ENCODE data around the gene STAT4. TPM values are rescaled to one million over a fixed set of nuclear protein-coding genes. Genes with fewer than 3 reads are reported as not detected.

STAT4 gene
- polyA plus RNA-seq, 3 donors from 2014 or later: 80.6 to 143 (median 91.7) TPM

- Mint-ChIP-seq H3K4me1 (peaks cover 92 to 98% of the 10 kb centered on the region in 2 donors), H3K4me3 (peak overlapping the region; percentile 81 to 83 (median 81)), H3K27me3 (ENCODE audit: low read depth in 3 of 3) (peaks cover 8 to 16% (median 8%) of the 10 kb centered on the region in 3 donors), H3K9me3 (no peaks in the 10 kb centered on the region), H3K27ac (peak overlapping the region; percentile 94 to 100 (median 98)), H3K36me3 (peaks cover 11 to 42% (median 31%) of the 10 kb centered on the region in 3 donors)
- DNase-seq: no peak
Measured at GRCh38 chr2:191115804-191116203, 35.0 kb downstream of the STAT4 start.

- Mint-ChIP-seq H3K4me3 (peak overlapping the region; percentile 81 to 83 (median 81)), H3K36me3 (peaks cover 11 to 39% (median 31%) of the 10 kb centered on the region in 3 donors), H3K27ac (peak overlapping the region; percentile 94 to 100 (median 98)), H3K4me1 (peaks cover 91 to 96% of the 10 kb centered on the region in 2 donors), H3K27me3 (ENCODE audit: low read depth in 3 of 3) (peaks cover 8 to 16% (median 8%) of the 10 kb centered on the region in 3 donors), H3K9me3 (no peaks in the 10 kb centered on the region)
- peak; percentile 77 to 84 (median 83) for DNase-seq
Measured at GRCh38 chr2:191115391-191115790, 35.4 kb downstream of the STAT4 start.

DNA sequence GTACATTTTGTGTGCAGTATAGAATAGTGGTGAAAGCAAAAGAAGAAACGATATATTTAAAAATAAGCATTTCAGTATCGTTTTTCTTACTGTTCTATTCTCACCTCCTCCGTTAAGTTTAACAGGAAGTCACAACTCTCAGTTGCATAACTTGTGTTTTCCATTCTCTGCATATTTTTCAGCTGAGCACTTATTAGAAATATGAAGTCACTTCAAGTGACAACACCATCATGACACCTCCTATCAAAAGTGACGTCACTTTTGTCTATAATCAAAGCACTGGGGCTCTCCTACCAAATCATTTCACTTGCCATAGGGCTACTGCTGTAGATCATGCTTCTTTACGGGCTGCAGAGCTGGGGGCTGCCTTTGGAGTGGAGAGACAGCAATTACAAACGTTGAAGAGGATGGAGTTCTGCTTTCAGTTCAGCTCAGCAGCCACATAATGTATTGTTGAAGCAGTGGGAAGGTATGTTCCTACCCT, 36.3 kb downstream of the STAT4 start:
- peaks cover 15 to 31% (median 23%) of the 10 kb centered on the region in 3 donors for H3K36me3 Mint-ChIP-seq
- DNase-seq: peak; percentile 77 to 84 (median 83)
- peak overlapping the region; percentile 81 to 83 (median 81) for H3K4me3 Mint-ChIP-seq

DNA sequence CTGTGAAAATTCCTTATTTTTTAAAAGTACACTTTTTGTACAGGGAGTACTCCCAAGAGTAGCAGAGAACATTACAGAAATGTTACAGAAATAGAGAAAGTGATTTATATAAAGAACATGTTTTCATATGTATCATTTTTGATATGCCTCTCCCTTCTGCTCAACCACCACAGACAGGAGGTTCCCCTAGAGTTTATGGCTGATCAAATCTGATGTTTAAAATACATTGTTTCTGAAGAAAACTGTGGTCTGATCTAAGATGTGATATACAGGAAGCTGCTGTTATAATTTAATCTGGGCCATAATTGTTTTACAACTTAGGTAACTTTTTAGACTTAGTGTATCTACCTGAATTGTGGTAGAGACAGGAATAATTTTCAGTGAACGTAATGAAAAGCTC, 37.0 kb downstream of the STAT4 start:
- Mint-ChIP-seq H3K9me3 (no peaks in the 10 kb centered on the region), H3K4me1 (peaks cover 93 to 96% of the 10 kb centered on the region in 2 donors), H3K27me3 (ENCODE audit: low read depth in 3 of 3) (peaks cover 8 to 16% (median 8%) of the 10 kb centered on the region in 3 donors), H3K36me3 (peaks cover 10 to 26% (median 17%) of the 10 kb centered on the region in 3 donors), H3K4me3 (peak overlapping the region; percentile 62 to 83 (median 81)), H3K27ac (peak overlapping the region; percentile 94 to 100 (median 98))
- peak in 1 of 3 donors; percentile 20 for DNase-seq

More for the DNA sequence above, 36.3 kb downstream of the STAT4 start:
- Mint-ChIP-seq H3K27me3 (ENCODE audit: low read depth in 3 of 3) (peaks cover 8 to 16% (median 8%) of the 10 kb centered on the region in 3 donors), H3K27ac (peak overlapping the region; percentile 94 to 100 (median 98)), H3K4me1 (peaks cover 93 to 96% of the 10 kb centered on the region in 2 donors), H3K9me3 (no peaks in the 10 kb centered on the region)

- Mint-ChIP-seq H3K27ac (peak overlapping the region; percentile 94 to 100 (median 98)), H3K36me3 (peaks cover 8 to 22% (median 9%) of the 10 kb centered on the region in 3 donors), H3K9me3 (no peaks in the 10 kb centered on the region), H3K27me3 (ENCODE audit: low read depth in 3 of 3) (peaks cover 10 to 16% (median 11%) of the 10 kb centered on the region in 3 donors), H3K4me3 (peak overlapping the region; percentile 57 to 83 (median 81)), H3K4me1 (peaks cover 93 to 96% of the 10 kb centered on the region in 2 donors)
- DNase-seq: peak; percentile 30 to 43 (median 40)
Measured at GRCh38 chr2:191112448-191112901, 38.3 kb downstream of the STAT4 start.

DNA sequence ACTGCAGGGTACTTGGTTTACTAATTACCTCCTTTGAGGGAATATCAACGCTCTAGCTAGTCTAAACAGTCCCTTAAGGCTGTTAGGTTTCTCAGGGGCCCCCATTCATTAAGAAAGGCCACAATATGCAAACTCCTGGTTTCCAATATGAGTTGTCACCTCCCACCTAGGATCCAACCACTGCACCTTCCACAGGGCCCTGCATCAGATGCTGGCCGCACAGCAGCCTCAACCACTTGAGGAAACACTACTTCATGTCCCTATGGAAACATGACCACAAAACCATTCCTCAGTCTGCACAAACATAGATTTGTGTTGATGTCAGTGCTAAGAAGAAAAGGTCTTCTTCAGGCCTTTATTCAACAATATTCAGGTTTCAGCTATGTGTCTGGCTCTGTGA, 40.9 kb downstream of the STAT4 start:
- DNase-seq: no peak
- H3K27ac Mint-ChIP-seq: peak overlapping the region; percentile 79 to 94 (median 90)
- H3K36me3 Mint-ChIP-seq: peaks cover 3 to 19% (median 13%) of the 10 kb centered on the region in 3 donors
- no peaks in the 10 kb centered on the region for H3K9me3 Mint-ChIP-seq
- peaks cover 4 to 8% (median 7%) of the 10 kb centered on the region in 3 donors for H3K27me3 Mint-ChIP-seq (ENCODE audit: low read depth in 3 of 3)
- peak overlapping the region in 2 of 5 donors; percentile 24 to 36 for H3K4me3 Mint-ChIP-seq
- peaks cover 85 to 96% of the 10 kb centered on the region in 2 donors for H3K4me1 Mint-ChIP-seq

GRCh38 chr2:191108331-191108730, 42.5 kb downstream of the STAT4 start:
- Mint-ChIP-seq H3K27ac (peak overlapping the region; percentile 79 to 94 (median 90)), H3K36me3 (peaks cover 7 to 19% (median 13%) of the 10 kb centered on the region in 3 donors), H3K27me3 (ENCODE audit: low read depth in 3 of 3) (peaks cover 2 to 3% (median 2%) of the 10 kb centered on the region in 3 donors), H3K4me3 (peak overlapping the region; percentile 41 to 51 (median 48)), H3K9me3 (no peaks in the 10 kb centered on the region), H3K4me1 (peaks cover 81 to 96% of the 10 kb centered on the region in 2 donors)
- DNase-seq: no peak

- Mint-ChIP-seq H3K4me3 (no peak overlapping the region), H3K27me3 (ENCODE audit: low read depth in 3 of 3) (peaks cover 0 to 3% (median 2%) of the 10 kb centered on the region in 3 donors), H3K4me1 (peaks cover 76 to 97% of the 10 kb centered on the region in 2 donors), H3K9me3 (no peaks in the 10 kb centered on the region), H3K27ac (peak overlapping the region; percentile 33 to 90 (median 80)), H3K36me3 (peaks cover 7 to 21% (median 18%) of the 10 kb centered on the region in 3 donors)
- no peak for DNase-seq
Measured at GRCh38 chr2:191105082-191105481, 45.7 kb downstream of the STAT4 start.

DNA sequence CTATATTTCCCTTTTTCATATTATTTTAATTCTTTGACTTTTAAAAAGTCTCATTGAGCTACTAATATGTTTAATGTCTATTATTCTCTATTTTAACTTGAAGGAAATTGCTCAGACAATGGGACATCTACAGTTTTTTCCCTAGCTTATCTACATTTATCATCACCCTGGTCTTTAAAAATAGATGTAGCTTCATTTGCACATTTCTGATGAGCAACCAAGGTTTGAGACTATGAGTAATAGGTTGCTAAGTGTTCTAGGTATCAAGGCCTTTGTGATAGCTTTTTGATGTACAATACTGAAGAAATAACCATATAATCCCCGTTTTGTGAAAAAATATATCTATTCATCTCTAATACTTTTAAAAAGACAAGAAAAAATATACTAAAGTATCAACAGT, 47.0 kb downstream of the STAT4 start:
- Mint-ChIP-seq H3K4me1 (peaks cover 67 to 97% of the 10 kb centered on the region in 2 donors), H3K36me3 (peaks cover 7 to 21% (median 17%) of the 10 kb centered on the region in 3 donors), H3K4me3 (no peak overlapping the region), H3K27ac (peak overlapping the region in 5 of 6 donors; percentile 7 to 22 (median 13)), H3K9me3 (no peaks in the 10 kb centered on the region), H3K27me3 (ENCODE audit: low read depth in 3 of 3) (peaks cover 0 to 3% (median 2%) of the 10 kb centered on the region in 3 donors)
- no peak for DNase-seq

- Mint-ChIP-seq H3K4me3 (no peak overlapping the region), H3K9me3 (peaks cover 0 to 6% (median 3%) of the 10 kb centered on the region in 6 donors), H3K4me1 (peaks cover 67 to 89% of the 10 kb centered on the region in 2 donors), H3K36me3 (peaks cover 7 to 11% (median 9%) of the 10 kb centered on the region in 3 donors), H3K27ac (peak overlapping the region in 2 of 6 donors; percentile 1 to 17), H3K27me3 (ENCODE audit: low read depth in 3 of 3) (peaks cover 0 to 2% (median 0%) of the 10 kb centered on the region in 3 donors)
- DNase-seq: no peak
Measured at GRCh38 chr2:191100216-191100615, 50.6 kb downstream of the STAT4 start.

DNA sequence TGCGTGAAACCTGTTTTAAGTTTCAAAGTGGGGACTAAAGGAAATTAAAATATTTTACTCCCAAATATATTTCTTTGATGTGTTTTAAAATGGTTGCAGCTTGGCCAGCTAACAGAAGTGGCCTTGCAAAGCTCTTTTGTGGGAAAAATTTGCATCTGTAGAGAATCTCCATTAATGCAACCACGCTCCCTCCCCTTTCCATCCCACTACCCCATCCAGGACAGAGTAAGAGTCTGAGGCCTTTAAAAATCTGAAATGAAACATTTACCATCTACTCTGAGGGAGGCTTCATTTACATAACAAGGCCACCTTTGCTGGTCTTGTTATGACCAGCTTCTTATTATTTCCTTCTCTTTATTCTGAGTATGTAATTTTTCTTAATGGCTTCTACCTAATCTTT, 63.5 kb downstream of the STAT4 start:
- peak overlapping the region; percentile 26 to 83 (median 56) for H3K27ac Mint-ChIP-seq
- no peaks in the 10 kb centered on the region for H3K27me3 Mint-ChIP-seq (ENCODE audit: low read depth in 3 of 3)
- H3K36me3 Mint-ChIP-seq: peaks cover 3 to 4% (median 4%) of the 10 kb centered on the region in 3 donors
- DNase-seq: no peak
- no peaks in the 10 kb centered on the region for H3K9me3 Mint-ChIP-seq
- no peak overlapping the region for H3K4me3 Mint-ChIP-seq
- peaks cover 70 to 78% of the 10 kb centered on the region in 2 donors for H3K4me1 Mint-ChIP-seq

- H3K27ac Mint-ChIP-seq: peak overlapping the region; percentile 13 to 83 (median 56)
- H3K9me3 Mint-ChIP-seq: no peaks in the 10 kb centered on the region
- H3K4me1 Mint-ChIP-seq: peaks cover 71 to 78% of the 10 kb centered on the region in 2 donors
- H3K36me3 Mint-ChIP-seq: peaks cover 9 to 10% (median 10%) of the 10 kb centered on the region in 3 donors
- DNase-seq: no peak
- no peak overlapping the region for H3K4me3 Mint-ChIP-seq
- peaks cover 0 to 1% (median 0%) of the 10 kb centered on the region in 3 donors for H3K27me3 Mint-ChIP-seq (ENCODE audit: low read depth in 3 of 3)
Measured at GRCh38 chr2:191086706-191087105, 64.1 kb downstream of the STAT4 start.

GRCh38 chr2:191083540-191083939, 67.3 kb downstream of the STAT4 start:
- peaks cover 16 to 24% (median 19%) of the 10 kb centered on the region in 3 donors for H3K36me3 Mint-ChIP-seq

DNA sequence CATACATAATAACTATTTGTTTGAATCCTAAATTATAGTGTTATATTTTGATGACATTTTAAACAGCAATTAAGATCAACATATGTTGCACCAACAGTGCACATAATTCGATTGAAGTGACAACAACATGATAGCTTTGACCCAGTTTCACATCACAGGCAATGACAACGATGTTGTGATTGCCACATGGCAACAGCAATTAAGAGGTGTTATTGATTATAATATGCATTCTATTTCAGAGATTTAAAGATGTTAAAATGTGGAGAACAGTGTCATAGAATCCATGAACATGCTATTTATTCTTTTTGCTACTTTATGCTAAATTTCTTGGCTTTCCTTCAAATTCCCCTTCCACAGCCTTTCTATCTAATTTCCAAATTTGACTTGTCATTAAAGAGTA, 68.5 kb downstream of the STAT4 start:
- Mint-ChIP-seq H3K4me1 (peaks cover 68 to 78% of the 10 kb centered on the region in 2 donors), H3K36me3 (peaks cover 19 to 29% (median 20%) of the 10 kb centered on the region in 3 donors), H3K9me3 (peaks cover 0 to 2% (median 0%) of the 10 kb centered on the region in 6 donors), H3K27ac (peak overlapping the region; percentile 12 to 90 (median 63)), H3K4me3 (peak overlapping the region in 2 of 5 donors; percentile 3 to 8), H3K27me3 (ENCODE audit: low read depth in 3 of 3) (peaks cover 0 to 4% (median 3%) of the 10 kb centered on the region in 3 donors)
- DNase-seq: no peak

More at GRCh38 chr2:191083540-191083939, 67.3 kb downstream of the STAT4 start:
- DNase-seq: no peak
- no peak overlapping the region for H3K4me3 Mint-ChIP-seq
- H3K4me1 Mint-ChIP-seq: peaks cover 70 to 78% of the 10 kb centered on the region in 2 donors
- H3K9me3 Mint-ChIP-seq: peaks cover 0 to 2% (median 0%) of the 10 kb centered on the region in 6 donors
- H3K27ac Mint-ChIP-seq: peak overlapping the region in 5 of 6 donors; percentile 12 to 74 (median 64)
- peaks cover 0 to 4% (median 2%) of the 10 kb centered on the region in 3 donors for H3K27me3 Mint-ChIP-seq (ENCODE audit: low read depth in 3 of 3)
